Neural cell (in vitro differentiated cells): ENCODE measurements around the gene ODF2L. TPM values are rescaled to one million over a fixed set of nuclear protein-coding genes. Genes with fewer than 3 reads are reported as not detected.

Experiments used
- H2AFZ ChIP-seq: fragments of 200-600, 300-800 bp; sonication (generic), shearing (Covaris generic); 2 replicates; pipeline ENCODE4 v1.6.0; 2014; ENCODE audit warnings: low read depth, mild to moderate bottlenecking, antibody characterized with exemption, low read length, moderate library complexity
- H3F3A ChIP-seq: fragments of 200-600 bp; shearing (Covaris generic); 2 replicates; pipeline ENCODE4 v1.6.1; 2016; ENCODE audit warnings: mild to moderate bottlenecking, moderate library complexity, mixed read lengths, antibody characterized with exemption, low read length; ENCODE audit not compliant: insufficient read depth, poor library complexity, severe bottlenecking
- H3K27ac ChIP-seq: fragments of 200-600, 300-800 bp; sonication (generic), shearing (Covaris generic); 2 replicates; pipeline ENCODE4 v1.5.1; 2014; ENCODE audit warnings: mild to moderate bottlenecking, low read length, moderate library complexity
- H3K27me3 ChIP-seq: fragments of 300-800, 200-600 bp; sonication (generic), shearing (Covaris generic); 2 replicates; pipeline ENCODE4 v1.6.0; 2014; ENCODE audit warnings: mild to moderate bottlenecking, low read depth, low read length, moderate library complexity; ENCODE audit not compliant: insufficient read depth
- H3K36me3 ChIP-seq: fragments of 300-800, 200-600 bp; sonication (generic), shearing (Covaris generic); 2 replicates; pipeline ENCODE4 v1.5.1; 2014; ENCODE audit warnings: mild to moderate bottlenecking, antibody characterized with exemption, low read length, moderate library complexity; ENCODE audit not compliant: insufficient read depth
- H3K4me2 ChIP-seq: fragments of 300-800, 200-600 bp; sonication (generic), shearing (Covaris generic); 2 replicates; pipeline ENCODE4 v1.6.0; 2014; ENCODE audit warnings: mild to moderate bottlenecking, low read length
- H3K4me3 ChIP-seq: fragments of 300-800, 200-600 bp; sonication (generic), shearing (Covaris generic); 2 replicates; pipeline ENCODE4 v1.5.1; 2014; ENCODE audit warnings: mild to moderate bottlenecking, low read length, moderate library complexity
- H3K79me2 ChIP-seq: fragments of 200-600 bp; shearing (Covaris generic); replicated peaks from 2 replicates; pipeline ENCODE4 v1.6.0; 2014; ENCODE audit warnings: mild to moderate bottlenecking, low read length, moderate library complexity; ENCODE audit not compliant: insufficient read depth
- H3K9ac ChIP-seq: fragments of 300-800, 200-600 bp; sonication (generic), shearing (Covaris generic); 2 replicates; pipeline ENCODE4 v1.6.1; 2016; ENCODE audit warnings: mild to moderate bottlenecking, low read length, mixed read lengths
- H3K9me2 ChIP-seq: fragments of 200-600 bp; shearing (Covaris generic); 2 replicates; pipeline ENCODE4 v1.6.1; 2016; ENCODE audit warnings: mild to moderate bottlenecking, low read length, mixed read lengths; ENCODE audit not compliant: insufficient read depth
- H3K9me3 ChIP-seq: fragments of 200-600, 300-800 bp; sonication (generic), shearing (Covaris generic); 2 replicates; pipeline ENCODE4 v1.6.1; 2016; ENCODE audit warnings: mild to moderate bottlenecking, mixed run types, low read length, moderate library complexity, mixed read lengths
- H4K20me1 ChIP-seq: fragments of 200-600 bp; shearing (Covaris generic); 2 replicates; pipeline ENCODE4 v1.6.1; 2016; ENCODE audit warnings: mild to moderate bottlenecking, mixed run types; ENCODE audit not compliant: insufficient read depth
- EP300 ChIP-seq: fragments of 450-650 bp; conservative IDR thresholded peaks from 2 replicates; pipeline ENCODE4 v1.6.1; 2014; ENCODE audit warnings: antibody characterized with exemption, mild to moderate bottlenecking, moderate library complexity; ENCODE audit not compliant: poor library complexity, severe bottlenecking
- MXI1 ChIP-seq: fragments of 450-650 bp; conservative IDR thresholded peaks from 2 replicates; pipeline ENCODE4 v1.6.1; 2014; ENCODE audit warnings: antibody characterized with exemption, mild to moderate bottlenecking; ENCODE audit not compliant: poor library complexity, severe bottlenecking
- POLR2AphosphoS5 ChIP-seq: IDR thresholded peaks from 2 replicates; pipeline ENCODE4 v1.6.1; 2012
- RAD21 ChIP-seq: fragments of 450-650 bp; conservative IDR thresholded peaks from 2 replicates; pipeline ENCODE4 v1.6.1; 2014; ENCODE audit warnings: antibody characterized with exemption, mild to moderate bottlenecking, moderate library complexity
- REST ChIP-seq: IDR thresholded peaks from 2 replicates; pipeline ENCODE4 v1.6.1; 2012; ENCODE audit warnings: borderline replicate concordance
- SMC3 ChIP-seq: fragments of 450-650 bp; conservative IDR thresholded peaks from 2 replicates; pipeline ENCODE4 v1.6.1; 2014; ENCODE audit warnings: antibody characterized with exemption, mild to moderate bottlenecking, moderate library complexity; ENCODE audit not compliant: poor library complexity
- TAF1 ChIP-seq: IDR thresholded peaks from 2 replicates; pipeline ENCODE4 v1.6.1; 2012; ENCODE audit warnings: low read depth
- polyA plus RNA-seq: library from polyadenylated mRNA; depleted of rRNA; stranded (reverse); fragments of >200 nt; gene quantifications from 2 replicates; pipeline ENCODE4 v1.2.3, GENCODE V29; 2014

Gene ODF2L
- polyA plus RNA-seq, 1 donor from 2014 or later, result 138 TPM

DNA sequence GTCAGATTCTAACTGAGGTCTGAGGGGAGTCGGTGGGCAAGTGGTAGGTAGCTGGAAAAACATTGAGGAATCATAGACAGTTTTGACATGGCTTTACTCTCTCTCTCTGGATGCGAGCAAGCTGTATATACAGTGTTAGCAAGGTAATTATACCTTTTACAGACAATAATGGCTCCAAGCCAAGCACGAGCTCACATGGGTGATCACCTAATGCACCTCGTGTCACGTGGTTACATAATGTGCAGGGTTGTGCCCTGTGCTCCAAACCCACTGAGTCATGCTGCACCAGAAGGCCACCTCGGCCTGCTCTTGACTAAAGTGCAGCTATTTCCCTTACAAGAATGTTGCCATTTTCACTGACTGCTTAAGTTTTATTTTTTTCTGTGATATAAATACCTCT is 20.2 kb upstream of the ODF2L start:
- H3K27me3 ChIP-seq, result no peaks in the 10 kb centered on the region
- no peaks in the 10 kb centered on the region for H3K36me3 ChIP-seq
- H3F3A ChIP-seq, result no peaks in the 10 kb centered on the region
- TF ChIP-seq POLR2AphosphoS5, result peak; percentile 39
- no peak for TF ChIP-seq TAF1
- TF ChIP-seq MXI1, result no peak
- no peak for TF ChIP-seq RAD21
- H3K4me2 ChIP-seq, result no peak overlapping the region
- no peak overlapping the region for H3K9ac ChIP-seq
- H3K9me2 ChIP-seq, result no peaks in the 10 kb centered on the region
- no peaks in the 10 kb centered on the region for H3K9me3 ChIP-seq
- no peak overlapping the region for H3K4me3 ChIP-seq
- H3K27ac ChIP-seq, result no peak overlapping the region
- H4K20me1 ChIP-seq, result no peaks in the 10 kb centered on the region
- H2AFZ ChIP-seq, result no peak overlapping the region
- no peaks in the 10 kb centered on the region for H3K79me2 ChIP-seq

DNA sequence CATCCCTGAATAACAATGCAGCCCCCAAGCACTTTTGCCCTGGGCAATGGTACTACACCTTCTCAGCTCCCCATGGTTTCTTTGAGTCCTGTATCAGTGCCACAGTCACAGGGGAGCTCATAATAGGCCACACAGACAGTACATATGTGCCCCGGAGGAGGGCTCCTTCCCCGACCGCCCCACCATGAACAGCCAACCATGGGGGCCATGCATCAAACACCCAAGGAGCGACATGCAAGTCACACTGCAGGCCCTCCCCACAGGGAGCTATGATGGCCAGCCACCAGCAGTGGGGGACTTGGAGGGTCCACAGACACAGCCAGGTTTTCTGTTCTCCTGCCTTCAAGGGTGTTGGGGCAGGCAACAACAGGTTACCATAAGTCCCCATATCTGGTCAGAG is 14.8 kb upstream of the ODF2L start:
- no peak overlapping the region for H2AFZ ChIP-seq

GRCh38 chr1:86409416-86410021 is 13.4 kb upstream of the ODF2L start:
- no peak overlapping the region for H3K9ac ChIP-seq

More for the DNA sequence above, 14.8 kb upstream of the ODF2L start:
- H4K20me1 ChIP-seq, result no peaks in the 10 kb centered on the region
- H3K27ac ChIP-seq, result no peak overlapping the region
- no peak overlapping the region for H3K9ac ChIP-seq
- no peak overlapping the region for H3K4me3 ChIP-seq
- no peaks in the 10 kb centered on the region for H3K9me3 ChIP-seq
- H3F3A ChIP-seq, result no peaks in the 10 kb centered on the region
- no peaks in the 10 kb centered on the region for H3K36me3 ChIP-seq
- H3K79me2 ChIP-seq, result no peaks in the 10 kb centered on the region
- TF ChIP-seq RAD21, result no peak
- no peak for TF ChIP-seq SMC3
- TF ChIP-seq POLR2AphosphoS5, result no peak
- no peaks in the 10 kb centered on the region for H3K27me3 ChIP-seq
- no peaks in the 10 kb centered on the region for H3K9me2 ChIP-seq
- no peak overlapping the region for H3K4me2 ChIP-seq

More at GRCh38 chr1:86409416-86410021, 13.4 kb upstream of the ODF2L start:
- no peaks in the 10 kb centered on the region for H3K9me2 ChIP-seq
- no peak for TF ChIP-seq EP300
- TF ChIP-seq TAF1, result no peak
- TF ChIP-seq RAD21, result no peak
- no peak for TF ChIP-seq SMC3
- no peak for TF ChIP-seq REST
- no peak for TF ChIP-seq POLR2AphosphoS5
- TF ChIP-seq MXI1, result no peak
- no peaks in the 10 kb centered on the region for H3K27me3 ChIP-seq
- H3K36me3 ChIP-seq, result no peaks in the 10 kb centered on the region
- no peak overlapping the region for H2AFZ ChIP-seq
- H4K20me1 ChIP-seq, result no peaks in the 10 kb centered on the region
- no peaks in the 10 kb centered on the region for H3K9me3 ChIP-seq
- H3F3A ChIP-seq, result no peaks in the 10 kb centered on the region
- H3K4me3 ChIP-seq, result no peak overlapping the region
- H3K79me2 ChIP-seq, result no peaks in the 10 kb centered on the region
- H3K27ac ChIP-seq, result no peak overlapping the region
- H3K4me2 ChIP-seq, result no peak overlapping the region
